GM19238 (cell line): Measurements from ENCODE around the gene CCNDBP1.

Experiments used
- DNase-seq: peaks from one replicate; pipeline ENCODE4 v3.0.0; 2011; ENCODE audit warnings: low spot score; ENCODE audit not compliant: insufficient read length

Gene CCNDBP1

GRCh38 chr15:43243020-43243645 is 57.9 kb downstream of the CCNDBP1 start:
- no peak for DNase-seq

DNA sequence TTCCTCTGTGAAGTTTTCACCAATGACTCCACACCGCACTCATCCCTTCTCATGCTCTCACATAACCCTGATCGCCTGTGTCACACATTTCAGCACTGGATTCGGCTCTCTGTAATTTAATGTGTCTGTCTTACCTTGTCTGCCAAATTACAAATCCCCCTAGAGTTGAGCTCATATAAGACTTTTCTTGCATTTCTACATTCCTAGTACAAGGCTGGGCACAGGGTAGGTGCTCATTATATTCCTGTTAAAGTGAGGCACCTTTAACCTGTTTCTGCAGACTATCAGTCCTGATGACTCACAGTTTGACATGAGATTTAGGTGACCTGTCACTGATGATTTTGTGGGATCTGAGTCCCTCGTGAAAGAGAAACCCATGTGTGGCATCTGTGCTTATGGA is 58.9 kb downstream of the CCNDBP1 start:
- no peak for DNase-seq

- no peak for DNase-seq
Observed at GRCh38 chr15:43246261-43246774, 61.1 kb downstream of the CCNDBP1 start.
